VCaP (cell line): ENCODE measurements around the gene TP53BP2.

Source experiments
- H3K27ac ChIP-seq: fragments of 450-650 bp; 2 replicates; pipeline ENCODE4 v1.5.1; 2017
- CTCF ChIP-seq: fragments of 450-650 bp; conservative IDR thresholded peaks from 2 replicates; pipeline ENCODE4 v1.5.1; 2017; ENCODE audit warnings: mild to moderate bottlenecking, moderate library complexity

TP53BP2 gene

DNA sequence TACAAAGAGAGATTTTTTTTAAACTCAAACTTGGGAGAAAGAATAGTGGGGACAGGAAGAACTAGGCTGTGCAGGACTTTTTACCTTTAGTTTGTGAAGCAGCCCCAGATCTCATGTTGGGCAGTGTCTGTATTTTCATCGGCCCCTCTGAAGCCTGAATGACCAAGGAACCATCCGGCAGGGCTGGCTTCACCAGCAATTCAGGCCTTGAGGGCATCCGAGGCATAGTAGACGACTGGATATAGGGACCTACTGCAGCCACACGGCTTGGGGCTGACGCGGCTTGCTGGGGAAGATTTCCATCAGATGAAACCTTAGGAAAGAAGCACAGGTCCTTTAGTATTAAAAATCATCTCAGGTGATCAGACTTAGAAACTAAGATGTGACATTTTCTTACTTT lies 43.7 kb downstream of the TP53BP2 start:
- no peak for TF ChIP-seq CTCF
- no peak overlapping the region for H3K27ac ChIP-seq

DNA sequence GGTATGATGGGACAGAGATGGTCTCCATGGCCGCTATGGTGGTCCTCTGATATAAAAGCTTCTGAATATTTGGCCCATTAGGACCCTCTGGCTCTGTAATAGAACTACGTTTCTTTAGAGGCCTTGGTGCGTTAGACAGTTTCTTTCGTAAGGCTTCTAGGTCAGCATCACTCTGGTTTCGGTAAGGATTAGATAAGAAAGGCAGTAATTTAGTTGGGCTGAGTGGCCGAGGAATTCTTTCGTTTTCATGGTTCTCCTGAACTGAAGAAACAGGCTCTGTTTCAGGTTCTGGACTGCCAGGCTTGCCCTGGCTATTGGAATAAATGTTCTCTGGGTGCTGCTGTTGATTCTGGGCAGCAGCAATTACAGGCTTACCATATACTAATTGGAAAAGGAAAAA lies 49.5 kb downstream of the TP53BP2 start:
- H3K27ac ChIP-seq: no peak overlapping the region
- no peak for TF ChIP-seq CTCF

DNA sequence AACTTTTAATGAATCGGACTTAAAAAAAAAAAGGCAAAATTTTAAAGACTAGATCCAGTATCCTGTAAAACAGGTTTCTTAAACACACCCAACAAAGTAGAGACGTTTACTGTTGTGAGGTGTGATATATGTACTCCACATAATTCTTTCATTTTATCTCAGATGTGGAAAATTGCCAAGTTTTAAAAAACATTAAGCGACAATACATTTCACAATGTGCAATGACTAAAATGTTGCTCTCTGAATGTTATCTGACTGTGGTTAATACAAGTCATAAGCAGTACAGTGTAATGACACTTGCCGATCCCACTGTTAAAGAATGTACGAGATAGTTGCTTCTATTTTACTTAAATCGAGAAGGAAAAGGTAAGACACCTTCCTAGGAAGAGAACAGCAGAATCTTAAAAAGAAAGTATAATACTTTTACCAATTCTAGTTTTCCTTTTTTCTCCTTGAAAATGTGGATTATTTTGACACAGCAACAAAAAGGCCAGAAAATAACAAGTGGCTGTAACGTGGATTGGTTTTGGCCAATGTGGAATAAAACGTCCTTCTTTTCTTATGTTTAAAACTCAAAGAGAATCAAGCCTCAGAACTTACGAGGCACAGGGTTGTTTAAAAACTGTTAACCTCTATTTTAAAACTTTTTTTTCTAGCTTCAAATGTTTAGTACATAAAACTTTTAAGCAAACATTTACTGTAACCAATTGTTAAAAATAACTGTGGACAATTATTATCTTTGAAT lies 51.4 kb downstream of the TP53BP2 start:
- peak overlapping the region; percentile 23; the same call in 1 of the 2 replicates for H3K27ac ChIP-seq
- TF ChIP-seq CTCF: no peak

DNA sequence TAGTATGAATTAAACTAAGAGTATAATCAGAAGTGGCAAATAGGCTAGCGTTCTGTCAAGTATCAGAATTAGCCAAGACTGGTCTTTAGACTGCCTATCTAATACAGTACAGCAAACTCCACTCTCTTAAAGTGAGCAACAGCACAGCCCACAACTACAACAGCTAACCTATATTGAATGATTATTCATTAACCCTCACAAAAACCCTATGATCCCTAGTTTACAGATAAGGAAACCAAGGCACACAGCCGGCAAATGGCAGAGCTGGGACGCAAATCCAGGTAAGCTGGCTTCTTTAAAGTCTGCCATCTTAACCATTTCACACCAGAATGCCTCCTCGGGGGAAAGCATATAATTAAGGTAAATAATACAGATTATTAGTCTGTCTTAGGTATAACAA lies 52.0 kb downstream of the TP53BP2 start:
- no peak overlapping the region for H3K27ac ChIP-seq
- no peak for TF ChIP-seq CTCF

DNA sequence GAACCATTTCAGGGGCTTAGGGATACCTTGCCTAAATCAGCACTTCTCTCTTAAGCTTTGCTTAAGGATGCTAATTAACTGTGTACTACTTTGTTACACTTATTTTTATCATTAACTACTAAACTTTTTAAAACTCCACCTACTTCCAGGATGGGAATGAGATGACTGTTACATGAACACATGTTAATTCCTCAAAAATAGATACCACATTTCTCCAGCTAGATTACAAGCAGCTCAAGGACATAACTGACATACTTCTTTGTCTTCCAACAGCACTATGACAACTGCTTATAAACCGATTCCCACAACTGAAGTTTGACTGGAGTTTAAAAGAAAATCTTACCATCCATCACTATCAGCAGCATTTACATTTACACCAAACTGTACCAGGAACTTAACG lies 53.7 kb downstream of the TP53BP2 start:
- H3K27ac ChIP-seq: no peak overlapping the region
- TF ChIP-seq CTCF: no peak

DNA sequence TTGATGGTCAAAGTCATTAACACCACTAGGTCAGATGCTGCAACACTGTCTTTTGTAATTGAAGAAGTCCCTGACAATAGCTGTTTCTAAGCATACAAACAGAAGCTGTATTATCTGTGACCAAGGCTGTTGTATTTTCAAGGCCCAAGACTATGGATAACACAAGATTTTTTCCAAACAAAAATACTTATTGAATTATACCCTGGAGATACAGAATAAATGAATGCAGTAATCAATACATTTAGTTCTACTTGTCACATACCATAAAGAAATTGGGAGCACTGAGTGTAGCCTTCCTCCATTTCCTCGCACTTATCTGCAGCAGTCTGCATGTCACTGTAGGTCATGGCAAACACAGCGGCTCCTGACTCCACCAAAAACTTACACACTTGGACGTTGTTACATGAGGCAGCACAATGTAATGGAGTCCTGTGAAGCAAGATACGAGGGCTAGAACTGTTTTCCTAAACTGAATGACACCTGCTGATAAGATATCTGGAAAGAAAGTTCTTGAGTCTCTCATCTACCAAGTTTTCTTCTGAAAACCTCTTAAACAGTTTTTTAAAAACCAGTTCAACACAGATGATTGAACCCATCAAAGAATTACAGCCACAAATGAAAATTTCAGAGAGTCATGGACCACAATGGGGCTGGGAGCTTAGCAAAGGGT lies 56.9 kb downstream of the TP53BP2 start:
- no peak overlapping the region for H3K27ac ChIP-seq
- no peak for TF ChIP-seq CTCF

DNA sequence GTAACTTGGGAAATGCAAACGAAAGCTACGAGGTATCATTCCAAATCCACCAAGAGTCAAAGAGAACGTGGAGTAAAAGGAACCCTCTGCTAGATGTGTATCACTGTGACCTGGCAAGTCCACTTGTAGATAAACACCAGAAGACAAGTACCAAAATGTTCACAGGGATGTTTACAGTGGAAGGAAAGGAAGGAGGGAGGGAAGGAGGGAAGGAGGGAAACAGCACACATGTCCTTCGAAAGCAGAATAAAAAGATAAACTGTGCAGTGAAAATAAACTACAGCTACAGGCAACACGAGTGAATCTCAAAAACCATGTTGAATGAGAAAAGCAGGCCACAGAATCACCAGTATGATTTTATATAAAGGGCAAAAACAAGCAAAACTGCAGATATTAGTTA lies 59.9 kb downstream of the TP53BP2 start:
- no peak for TF ChIP-seq CTCF
- peak overlapping the region; percentile 66 for H3K27ac ChIP-seq
